GM20000 (cell line): ENCODE measurements around the gene PGM2L1.

Experiments
- DNase-seq: peaks from one replicate; pipeline ENCODE4 v3.0.0; 2012; ENCODE audit warnings: low spot score
- TF ChIP-seq, protein P1 (sequence below): IDR thresholded peaks from 2 replicates; pipeline ENCODE4 v1.5.1; 2012; ENCODE audit warnings: mild to moderate bottlenecking, control low read depth; ENCODE audit errors: extremely low read depth, missing control alignments

The PGM2L1 gene

DNA sequence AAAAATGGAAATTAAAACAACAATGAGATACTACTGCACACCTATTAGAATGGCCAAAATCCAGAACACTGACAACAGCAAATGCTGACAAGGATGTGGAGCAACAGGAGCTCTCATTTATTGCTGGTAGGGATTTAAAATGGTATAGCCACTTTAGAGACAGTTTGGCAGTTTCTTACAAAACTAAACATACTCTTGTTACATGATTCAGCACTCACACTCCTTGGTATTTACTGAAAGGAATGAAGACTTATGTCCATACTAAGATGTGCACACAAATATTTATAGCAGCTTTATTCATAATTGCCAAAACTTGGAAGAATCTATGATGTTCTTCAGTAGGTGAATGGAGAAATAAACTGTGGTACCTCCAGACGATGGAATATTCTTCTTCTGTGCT is 40.8 kb downstream of the PGM2L1 start:
- DNase-seq = no peak
- TF ChIP-seq, protein P1, sequence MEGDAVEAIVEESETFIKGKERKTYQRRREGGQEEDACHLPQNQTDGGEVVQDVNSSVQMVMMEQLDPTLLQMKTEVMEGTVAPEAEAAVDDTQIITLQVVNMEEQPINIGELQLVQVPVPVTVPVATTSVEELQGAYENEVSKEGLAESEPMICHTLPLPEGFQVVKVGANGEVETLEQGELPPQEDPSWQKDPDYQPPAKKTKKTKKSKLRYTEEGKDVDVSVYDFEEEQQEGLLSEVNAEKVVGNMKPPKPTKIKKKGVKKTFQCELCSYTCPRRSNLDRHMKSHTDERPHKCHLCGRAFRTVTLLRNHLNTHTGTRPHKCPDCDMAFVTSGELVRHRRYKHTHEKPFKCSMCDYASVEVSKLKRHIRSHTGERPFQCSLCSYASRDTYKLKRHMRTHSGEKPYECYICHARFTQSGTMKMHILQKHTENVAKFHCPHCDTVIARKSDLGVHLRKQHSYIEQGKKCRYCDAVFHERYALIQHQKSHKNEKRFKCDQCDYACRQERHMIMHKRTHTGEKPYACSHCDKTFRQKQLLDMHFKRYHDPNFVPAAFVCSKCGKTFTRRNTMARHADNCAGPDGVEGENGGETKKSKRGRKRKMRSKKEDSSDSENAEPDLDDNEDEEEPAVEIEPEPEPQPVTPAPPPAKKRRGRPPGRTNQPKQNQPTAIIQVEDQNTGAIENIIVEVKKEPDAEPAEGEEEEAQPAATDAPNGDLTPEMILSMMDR = no peak

DNA sequence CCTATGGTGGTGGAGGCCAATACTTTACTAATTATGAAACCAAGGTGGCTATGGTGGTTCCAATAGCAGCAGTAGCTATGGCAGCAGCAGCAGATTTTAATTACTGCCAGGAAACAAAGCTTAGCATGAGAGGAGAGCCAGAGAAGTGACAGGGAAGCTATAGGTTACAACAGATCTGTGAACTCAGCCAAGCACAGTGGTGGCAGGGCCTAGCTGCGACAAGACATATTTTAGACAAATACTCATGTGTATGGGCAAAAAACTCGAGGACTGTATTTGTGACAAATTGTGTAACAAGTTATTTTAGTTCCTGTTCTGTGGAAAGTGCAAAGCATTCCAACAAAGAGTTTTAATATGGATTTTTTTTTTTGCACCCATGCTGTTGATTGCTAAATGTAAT is 42.6 kb downstream of the PGM2L1 start:
- DNase-seq = no peak
- TF ChIP-seq, protein P1 = no peak

DNA sequence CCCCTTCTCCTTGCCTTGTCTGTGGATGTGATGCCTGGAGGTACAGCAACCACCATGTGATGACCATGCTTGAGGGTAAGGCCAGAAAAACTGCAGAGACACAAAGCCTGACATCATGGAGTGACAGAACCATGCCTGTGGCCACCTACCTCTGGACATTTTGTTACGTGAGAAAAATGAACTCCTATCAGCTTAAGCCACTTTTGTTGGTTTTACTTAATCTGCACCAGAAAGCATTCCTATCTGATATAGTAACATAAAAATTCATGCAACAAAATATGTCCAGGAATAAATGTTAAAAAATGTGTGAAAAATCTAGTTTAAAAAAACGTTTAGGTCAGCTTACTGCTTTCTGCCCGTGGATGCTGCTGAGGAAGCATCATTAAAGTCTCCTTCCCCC is 44.2 kb downstream of the PGM2L1 start:
- TF ChIP-seq, protein P1 = no peak

DNA sequence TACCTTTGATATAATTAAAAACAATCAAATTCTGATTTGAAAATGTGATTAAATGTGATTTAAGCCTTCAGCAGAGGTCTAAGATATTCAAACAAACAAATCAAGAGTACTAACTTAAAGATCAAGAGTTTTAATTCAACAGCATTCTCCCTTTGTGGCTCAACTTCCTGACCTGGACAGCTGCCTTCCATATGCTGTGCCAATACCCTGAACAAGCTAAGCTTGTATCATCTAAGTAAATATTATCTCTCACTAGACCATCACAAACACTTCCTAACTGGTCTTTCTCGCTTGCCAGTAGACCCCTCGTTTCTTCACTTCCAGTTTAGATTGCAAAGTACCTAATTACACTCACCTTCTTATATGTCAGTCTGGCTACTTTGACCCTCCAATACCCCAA is 50.9 kb downstream of the PGM2L1 start:
- TF ChIP-seq, protein P1 = no peak
- no peak for DNase-seq

More for the DNA sequence above, 44.2 kb downstream of the PGM2L1 start:
- no peak for DNase-seq

DNA sequence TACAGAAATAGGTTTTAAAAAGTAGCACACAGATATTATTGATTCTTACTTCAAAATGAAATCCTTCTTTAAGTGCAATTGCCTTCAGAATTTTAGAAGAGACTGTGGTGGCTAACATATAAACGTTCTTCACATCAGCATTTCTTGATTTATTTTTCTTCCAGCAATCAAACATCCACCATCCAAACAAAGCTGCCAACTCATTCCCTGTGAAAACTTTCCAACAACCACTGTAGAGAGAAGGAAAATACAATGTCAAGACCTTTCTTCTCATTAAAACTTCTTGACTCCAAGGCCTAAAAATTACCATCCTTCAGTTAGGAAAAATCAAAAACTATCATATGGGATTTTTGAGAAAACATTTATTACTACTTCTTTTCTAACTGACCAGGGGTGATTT is 52.8 kb downstream of the PGM2L1 start:
- TF ChIP-seq, protein P1 = no peak

DNA sequence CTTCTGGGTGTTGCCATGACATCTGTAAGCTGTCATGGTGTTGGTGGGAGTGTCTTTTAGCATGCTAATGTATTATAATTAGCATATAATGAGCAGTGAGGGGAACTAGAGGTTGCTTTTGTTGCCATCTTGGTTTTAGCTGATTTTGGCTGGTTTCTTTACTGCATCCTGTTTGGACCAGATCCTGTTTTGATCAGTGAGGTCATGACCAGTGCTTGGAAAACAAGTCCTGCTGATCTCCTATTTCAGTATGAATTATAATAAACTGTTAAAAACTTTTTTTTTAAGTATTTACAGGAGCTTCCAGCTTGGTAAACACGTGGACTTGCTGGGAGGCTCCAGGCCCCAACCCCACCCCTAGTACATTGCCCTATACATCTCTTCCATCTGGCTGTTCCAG is 56.3 kb downstream of the PGM2L1 start:
- TF ChIP-seq, protein P1 = no peak
- DNase-seq = no peak

More for the DNA sequence above, 52.8 kb downstream of the PGM2L1 start:
- no peak for DNase-seq

DNA sequence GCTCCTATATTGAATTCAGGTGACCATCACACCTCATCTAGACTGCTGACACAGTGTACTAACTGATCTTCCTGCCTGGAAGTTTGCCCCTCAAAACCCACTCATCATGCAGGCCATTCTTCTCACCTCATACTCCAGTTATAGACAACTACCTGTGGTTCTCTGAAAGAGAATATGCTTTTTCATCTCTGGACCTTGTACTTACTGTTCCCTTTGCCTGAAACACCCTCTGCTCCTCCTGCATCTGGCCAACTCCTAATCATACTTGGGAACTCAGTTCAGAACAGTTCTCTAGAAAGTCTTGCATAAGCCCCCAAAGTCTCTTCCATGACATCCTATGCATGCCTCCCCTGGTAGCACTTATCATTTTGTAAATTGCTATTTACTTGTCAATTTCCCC is 58.6 kb downstream of the PGM2L1 start:
- TF ChIP-seq, protein P1 = no peak
- DNase-seq = no peak
